Measurements from ENCODE around the gene ADM2.

DNA sequence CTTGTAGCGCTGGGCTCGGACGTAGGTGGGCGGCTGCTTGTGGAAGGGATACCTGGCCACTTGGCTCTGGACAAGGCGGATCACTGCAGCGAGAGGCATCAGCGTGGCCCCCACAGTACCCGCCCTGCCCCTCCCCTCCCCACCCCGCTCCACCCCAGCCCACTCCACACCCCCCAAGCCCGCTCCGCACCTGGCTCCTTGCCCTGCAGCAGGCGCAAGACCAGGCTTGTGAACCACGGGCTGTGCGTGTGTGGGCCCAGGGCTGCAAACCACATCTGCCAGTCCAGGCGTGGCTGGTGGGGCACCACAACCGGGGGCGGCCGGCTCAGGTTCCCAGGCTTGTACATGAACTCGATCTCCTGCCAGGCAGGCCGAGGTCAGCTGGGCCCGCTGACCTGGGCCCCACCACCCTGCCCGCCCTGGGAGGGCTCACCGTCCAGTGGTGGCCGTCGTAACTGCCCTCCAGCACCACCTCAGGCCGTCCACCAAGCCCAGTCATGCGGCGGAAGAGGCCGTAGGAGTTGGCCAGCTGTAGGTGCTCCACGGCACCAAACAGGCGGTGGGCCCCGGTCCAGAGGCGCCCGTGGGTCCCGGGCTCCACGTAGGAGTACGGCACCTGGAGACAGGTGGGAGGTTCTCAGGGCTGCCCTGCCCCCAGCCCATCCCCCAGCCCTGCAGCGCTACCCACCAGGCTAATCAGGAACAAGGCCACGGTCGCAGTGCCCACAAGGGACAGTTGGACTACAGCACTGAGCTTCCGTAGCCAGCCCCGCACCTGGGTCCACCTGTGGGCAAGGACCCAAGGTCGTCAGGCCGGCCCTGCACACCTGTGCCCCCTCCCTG, 23.2 kb downstream of the ADM2 start:
- TF ChIP-seq, protein P1, sequence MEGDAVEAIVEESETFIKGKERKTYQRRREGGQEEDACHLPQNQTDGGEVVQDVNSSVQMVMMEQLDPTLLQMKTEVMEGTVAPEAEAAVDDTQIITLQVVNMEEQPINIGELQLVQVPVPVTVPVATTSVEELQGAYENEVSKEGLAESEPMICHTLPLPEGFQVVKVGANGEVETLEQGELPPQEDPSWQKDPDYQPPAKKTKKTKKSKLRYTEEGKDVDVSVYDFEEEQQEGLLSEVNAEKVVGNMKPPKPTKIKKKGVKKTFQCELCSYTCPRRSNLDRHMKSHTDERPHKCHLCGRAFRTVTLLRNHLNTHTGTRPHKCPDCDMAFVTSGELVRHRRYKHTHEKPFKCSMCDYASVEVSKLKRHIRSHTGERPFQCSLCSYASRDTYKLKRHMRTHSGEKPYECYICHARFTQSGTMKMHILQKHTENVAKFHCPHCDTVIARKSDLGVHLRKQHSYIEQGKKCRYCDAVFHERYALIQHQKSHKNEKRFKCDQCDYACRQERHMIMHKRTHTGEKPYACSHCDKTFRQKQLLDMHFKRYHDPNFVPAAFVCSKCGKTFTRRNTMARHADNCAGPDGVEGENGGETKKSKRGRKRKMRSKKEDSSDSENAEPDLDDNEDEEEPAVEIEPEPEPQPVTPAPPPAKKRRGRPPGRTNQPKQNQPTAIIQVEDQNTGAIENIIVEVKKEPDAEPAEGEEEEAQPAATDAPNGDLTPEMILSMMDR (IDR thresholded peaks at IDR 0.05; ENCODE audit: low read length), result no peak
- TF ChIP-seq EZH2phosphoT487 (IDR thresholded peaks at IDR 0.05; ENCODE audit: low read length), result no peak
